Astrocyte of the spinal cord (primary cell): ENCODE measurements around the gene C2CD4B.

Source experiments
- DNase-seq: peaks from one replicate; pipeline ENCODE4 v3.0.0; 2011; ENCODE audit warnings: low read depth, low spot score
- H3K4me3 ChIP-seq: 2 replicates; pipeline ENCODE4 v1.5.1; 2011; ENCODE audit warnings: low read depth, mild to moderate bottlenecking, low read length, moderate library complexity
- in situ Hi-C: cut with HindIII; loops from 2 replicates; pipeline ENCODE4 v1.10.0; 2017; ENCODE audit warnings: low sequenced_read_pairs
- TF ChIP-seq, protein P1 (sequence below): IDR thresholded peaks from 2 replicates; pipeline ENCODE4 v1.5.1; 2012; ENCODE audit warnings: low read depth, mild to moderate bottlenecking, low read length, inconsistent platforms

The C2CD4B gene

DNA sequence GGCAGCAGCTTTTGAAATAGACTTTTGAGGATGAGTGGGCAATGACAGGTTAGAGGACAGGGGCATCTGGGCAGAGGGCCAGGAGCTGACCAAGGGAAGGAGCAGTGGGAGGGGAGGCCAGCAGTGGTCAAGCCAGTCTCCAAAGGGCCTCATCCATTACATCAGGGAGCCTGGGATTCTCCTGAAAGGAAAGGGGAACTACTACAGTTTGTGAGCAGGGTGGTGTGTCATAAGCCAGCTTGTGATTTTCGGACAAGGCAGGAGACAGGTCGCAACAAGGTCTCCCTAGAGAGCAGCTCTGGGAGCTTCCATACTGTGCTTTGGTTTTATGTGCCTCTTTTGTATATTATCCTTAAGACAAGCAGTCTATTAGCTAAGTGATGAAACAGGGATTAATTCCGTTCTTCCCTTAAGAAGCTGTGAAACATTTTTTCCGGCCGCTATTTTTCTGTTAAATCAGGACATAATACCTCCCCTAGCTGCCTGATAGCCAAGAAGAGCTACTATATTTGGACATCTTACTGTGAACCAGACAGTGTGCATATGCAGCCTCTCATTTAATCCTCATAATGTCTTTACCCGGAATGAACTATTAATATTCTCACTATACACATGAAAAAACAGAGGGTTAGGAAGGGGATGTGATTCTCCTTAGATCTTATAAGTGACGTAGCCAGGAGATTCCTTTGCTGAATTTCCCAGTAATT, 46.4 kb downstream of the C2CD4B start:
- TF ChIP-seq, protein P1, sequence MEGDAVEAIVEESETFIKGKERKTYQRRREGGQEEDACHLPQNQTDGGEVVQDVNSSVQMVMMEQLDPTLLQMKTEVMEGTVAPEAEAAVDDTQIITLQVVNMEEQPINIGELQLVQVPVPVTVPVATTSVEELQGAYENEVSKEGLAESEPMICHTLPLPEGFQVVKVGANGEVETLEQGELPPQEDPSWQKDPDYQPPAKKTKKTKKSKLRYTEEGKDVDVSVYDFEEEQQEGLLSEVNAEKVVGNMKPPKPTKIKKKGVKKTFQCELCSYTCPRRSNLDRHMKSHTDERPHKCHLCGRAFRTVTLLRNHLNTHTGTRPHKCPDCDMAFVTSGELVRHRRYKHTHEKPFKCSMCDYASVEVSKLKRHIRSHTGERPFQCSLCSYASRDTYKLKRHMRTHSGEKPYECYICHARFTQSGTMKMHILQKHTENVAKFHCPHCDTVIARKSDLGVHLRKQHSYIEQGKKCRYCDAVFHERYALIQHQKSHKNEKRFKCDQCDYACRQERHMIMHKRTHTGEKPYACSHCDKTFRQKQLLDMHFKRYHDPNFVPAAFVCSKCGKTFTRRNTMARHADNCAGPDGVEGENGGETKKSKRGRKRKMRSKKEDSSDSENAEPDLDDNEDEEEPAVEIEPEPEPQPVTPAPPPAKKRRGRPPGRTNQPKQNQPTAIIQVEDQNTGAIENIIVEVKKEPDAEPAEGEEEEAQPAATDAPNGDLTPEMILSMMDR = no peak
- in situ Hi-C loops = no loop called here
- DNase-seq = no peak
- H3K4me3 ChIP-seq = no peak overlapping the region

DNA sequence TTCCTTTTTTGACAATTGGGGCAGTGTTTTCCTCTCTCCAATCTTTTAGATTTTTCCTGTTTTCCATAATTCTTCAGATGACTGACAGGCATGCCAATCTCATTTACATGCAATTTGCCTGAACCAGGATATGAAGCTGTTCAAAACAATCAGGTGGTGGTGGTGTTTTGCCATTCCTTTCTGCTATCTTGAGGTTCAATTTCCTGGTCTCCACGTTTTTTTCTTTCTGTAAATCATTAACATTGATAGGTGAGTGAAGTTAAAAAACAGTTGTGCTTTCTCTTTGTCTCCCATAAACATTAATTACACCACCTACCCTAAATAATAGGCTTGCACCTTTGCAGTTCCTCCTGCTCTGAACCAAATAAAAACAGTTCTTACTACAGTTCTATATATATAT, 49.2 kb downstream of the C2CD4B start:
- no peak for DNase-seq
- in situ Hi-C loops = no loop called here
- TF ChIP-seq, protein P1 = no peak
- no peak overlapping the region for H3K4me3 ChIP-seq
